Hepatocyte (in vitro differentiated cells): Measurements from ENCODE around the gene ZFYVE19.

Experiments used
- EZH2phosphoT487 ChIP-seq: fragments of 200-600 bp; sonication (generic); IDR thresholded peaks from one replicate; pipeline ENCODE4 v1.6.1; 2018; ENCODE audit warnings: antibody characterized with exemption, mild to moderate bottlenecking, low read depth, moderate library complexity; ENCODE audit not compliant: unreplicated experiment, severe bottlenecking
- TF ChIP-seq, protein P1 (sequence below): fragments of 200-600 bp; sonication (generic); IDR thresholded peaks from 2 replicates; pipeline ENCODE4 v1.5.1; 2016; ENCODE audit warnings: antibody characterized with exemption, mild to moderate bottlenecking; ENCODE audit not compliant: poor library complexity

DNA sequence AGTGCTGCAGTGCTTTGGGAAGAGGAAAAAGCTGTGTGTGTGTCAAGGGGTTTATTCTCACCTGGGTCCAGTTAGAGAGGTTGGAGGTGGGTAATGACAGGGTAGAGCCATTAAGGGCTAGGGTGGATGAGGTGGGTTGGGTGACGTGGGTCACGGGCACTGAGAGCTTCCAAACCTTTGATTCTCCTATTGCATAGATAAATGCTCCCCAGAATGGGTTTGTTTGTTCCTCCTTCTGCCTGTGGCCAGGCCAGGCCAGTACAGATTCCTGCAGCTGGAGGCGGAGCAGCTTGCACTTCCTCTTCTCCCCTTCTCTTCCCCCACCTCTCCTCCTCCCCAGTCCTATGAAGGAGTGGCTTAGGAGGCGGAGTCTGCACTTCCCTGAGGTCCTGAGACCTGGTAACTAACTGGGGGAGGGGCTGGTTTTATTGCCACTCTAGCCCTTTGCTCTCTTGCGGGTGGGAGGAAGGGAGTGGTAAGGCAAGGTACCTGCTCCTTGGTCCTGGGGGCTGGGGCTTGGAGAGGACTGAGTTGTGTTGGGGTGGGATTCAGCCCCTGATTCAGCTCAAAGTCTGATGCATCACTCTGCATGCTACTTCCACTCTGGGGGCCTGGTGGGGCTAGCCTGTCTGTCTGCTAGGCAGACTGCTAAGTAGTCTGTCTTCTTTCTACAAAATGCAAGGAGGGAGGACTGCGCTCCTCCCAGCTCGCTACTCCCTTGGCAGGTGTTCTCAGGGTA, 40.5 kb downstream of the ZFYVE19 start:
- TF ChIP-seq, protein P1, sequence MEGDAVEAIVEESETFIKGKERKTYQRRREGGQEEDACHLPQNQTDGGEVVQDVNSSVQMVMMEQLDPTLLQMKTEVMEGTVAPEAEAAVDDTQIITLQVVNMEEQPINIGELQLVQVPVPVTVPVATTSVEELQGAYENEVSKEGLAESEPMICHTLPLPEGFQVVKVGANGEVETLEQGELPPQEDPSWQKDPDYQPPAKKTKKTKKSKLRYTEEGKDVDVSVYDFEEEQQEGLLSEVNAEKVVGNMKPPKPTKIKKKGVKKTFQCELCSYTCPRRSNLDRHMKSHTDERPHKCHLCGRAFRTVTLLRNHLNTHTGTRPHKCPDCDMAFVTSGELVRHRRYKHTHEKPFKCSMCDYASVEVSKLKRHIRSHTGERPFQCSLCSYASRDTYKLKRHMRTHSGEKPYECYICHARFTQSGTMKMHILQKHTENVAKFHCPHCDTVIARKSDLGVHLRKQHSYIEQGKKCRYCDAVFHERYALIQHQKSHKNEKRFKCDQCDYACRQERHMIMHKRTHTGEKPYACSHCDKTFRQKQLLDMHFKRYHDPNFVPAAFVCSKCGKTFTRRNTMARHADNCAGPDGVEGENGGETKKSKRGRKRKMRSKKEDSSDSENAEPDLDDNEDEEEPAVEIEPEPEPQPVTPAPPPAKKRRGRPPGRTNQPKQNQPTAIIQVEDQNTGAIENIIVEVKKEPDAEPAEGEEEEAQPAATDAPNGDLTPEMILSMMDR: no peak
- TF ChIP-seq EZH2phosphoT487: no peak
